Omental fat pad (tissue), 4 donors: ENCODE results near the gene ABCB10. TPM values are rescaled to one million over a fixed set of nuclear protein-coding genes. Genes with fewer than 3 reads are reported as not detected.

Source experiments
- ATAC-seq: fragments of 150-250 bp; one replicate; pipeline ENCODE4 v1.9.1; 2016; ENCODE audit warnings: mild to moderate bottlenecking, moderate library complexity; ENCODE audit not compliant: low FRiP score
- DNase-seq: peaks from one replicate; pipeline ENCODE4 v3.0.0-alpha.2; 2019; ENCODE audit warnings: low spot score
- total RNA-seq, 4 donors: library from RNA; depleted of rRNA; stranded (reverse); fragments of >200 nt; gene quantifications; one replicate each; pipeline ENCODE4 v1.1.0, GENCODE V29; 2016
- TF ChIP-seq, protein P1 (sequence below), 3 donors: fragments of 450-650 bp; IDR thresholded peaks; one replicate each; pipeline ENCODE4 v1.5.1; 2016 to 2017; ENCODE audit warnings: antibody characterized with exemption in 3 of 3, mild to moderate bottlenecking in 3 of 3, moderate library complexity in 2 of 3

The ABCB10 gene
- total RNA-seq, 4 donors from 2014 or later: 10.1 to 17.8 (median 14.3) TPM

DNA sequence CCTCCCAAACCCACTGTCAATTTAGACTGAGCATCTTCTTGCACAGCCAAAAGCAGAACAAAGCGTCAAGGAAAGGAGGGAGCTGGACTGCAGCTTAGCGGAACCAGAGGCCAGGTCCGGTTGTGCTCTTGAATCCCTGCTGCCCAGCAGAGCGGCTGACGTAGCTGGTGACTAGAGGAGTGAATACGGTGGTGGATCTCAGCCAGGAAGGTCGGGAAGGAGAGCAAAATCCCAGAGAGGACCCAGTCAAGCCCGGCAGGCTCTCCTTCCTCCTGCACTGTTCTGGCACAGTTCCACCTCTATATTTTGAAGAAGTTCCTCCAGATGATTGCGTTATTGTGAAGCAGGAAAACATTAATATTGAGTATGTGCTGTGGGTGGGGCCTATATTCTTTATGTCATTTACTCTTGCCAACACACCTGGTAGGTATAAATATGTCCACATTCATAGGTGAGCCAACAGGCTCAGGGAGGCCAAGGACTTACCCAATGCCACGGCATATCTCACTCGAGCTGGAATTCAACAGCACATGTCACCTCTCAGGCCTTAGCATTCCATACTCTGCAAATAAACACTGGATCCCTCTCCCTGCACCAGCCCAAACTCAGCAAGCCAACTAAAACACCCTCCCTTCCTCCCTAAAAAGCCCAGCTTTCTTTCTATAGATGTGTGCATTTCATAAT lies 23.6 kb upstream of the ABCB10 start:
- no peak for DNase-seq
- TF ChIP-seq, protein P1, sequence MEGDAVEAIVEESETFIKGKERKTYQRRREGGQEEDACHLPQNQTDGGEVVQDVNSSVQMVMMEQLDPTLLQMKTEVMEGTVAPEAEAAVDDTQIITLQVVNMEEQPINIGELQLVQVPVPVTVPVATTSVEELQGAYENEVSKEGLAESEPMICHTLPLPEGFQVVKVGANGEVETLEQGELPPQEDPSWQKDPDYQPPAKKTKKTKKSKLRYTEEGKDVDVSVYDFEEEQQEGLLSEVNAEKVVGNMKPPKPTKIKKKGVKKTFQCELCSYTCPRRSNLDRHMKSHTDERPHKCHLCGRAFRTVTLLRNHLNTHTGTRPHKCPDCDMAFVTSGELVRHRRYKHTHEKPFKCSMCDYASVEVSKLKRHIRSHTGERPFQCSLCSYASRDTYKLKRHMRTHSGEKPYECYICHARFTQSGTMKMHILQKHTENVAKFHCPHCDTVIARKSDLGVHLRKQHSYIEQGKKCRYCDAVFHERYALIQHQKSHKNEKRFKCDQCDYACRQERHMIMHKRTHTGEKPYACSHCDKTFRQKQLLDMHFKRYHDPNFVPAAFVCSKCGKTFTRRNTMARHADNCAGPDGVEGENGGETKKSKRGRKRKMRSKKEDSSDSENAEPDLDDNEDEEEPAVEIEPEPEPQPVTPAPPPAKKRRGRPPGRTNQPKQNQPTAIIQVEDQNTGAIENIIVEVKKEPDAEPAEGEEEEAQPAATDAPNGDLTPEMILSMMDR (IDR thresholded peaks at IDR 0.05): no peak
- ATAC-seq: no peak

DNA sequence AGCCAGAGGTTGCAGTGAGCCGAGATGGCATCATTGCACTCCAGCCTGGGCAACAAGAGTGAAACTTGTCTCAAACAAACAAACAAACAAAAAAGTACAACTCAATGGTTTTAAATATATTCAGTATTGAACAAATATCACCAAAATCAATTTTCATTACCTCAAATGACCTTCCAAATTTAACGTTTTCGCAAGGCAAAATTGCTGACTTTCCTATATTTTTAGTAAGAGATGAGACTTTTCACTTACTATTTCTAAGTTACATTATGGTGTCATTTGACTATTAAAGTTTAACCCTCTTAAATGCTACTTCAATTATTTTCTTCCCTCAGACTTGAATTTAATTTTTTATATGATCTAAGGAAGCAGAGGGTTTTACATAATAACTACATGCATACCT lies 23.0 kb upstream of the ABCB10 start:
- no peak for ATAC-seq
- TF ChIP-seq, protein P1 (IDR thresholded peaks at IDR 0.05): no peak
- no peak for DNase-seq

DNA sequence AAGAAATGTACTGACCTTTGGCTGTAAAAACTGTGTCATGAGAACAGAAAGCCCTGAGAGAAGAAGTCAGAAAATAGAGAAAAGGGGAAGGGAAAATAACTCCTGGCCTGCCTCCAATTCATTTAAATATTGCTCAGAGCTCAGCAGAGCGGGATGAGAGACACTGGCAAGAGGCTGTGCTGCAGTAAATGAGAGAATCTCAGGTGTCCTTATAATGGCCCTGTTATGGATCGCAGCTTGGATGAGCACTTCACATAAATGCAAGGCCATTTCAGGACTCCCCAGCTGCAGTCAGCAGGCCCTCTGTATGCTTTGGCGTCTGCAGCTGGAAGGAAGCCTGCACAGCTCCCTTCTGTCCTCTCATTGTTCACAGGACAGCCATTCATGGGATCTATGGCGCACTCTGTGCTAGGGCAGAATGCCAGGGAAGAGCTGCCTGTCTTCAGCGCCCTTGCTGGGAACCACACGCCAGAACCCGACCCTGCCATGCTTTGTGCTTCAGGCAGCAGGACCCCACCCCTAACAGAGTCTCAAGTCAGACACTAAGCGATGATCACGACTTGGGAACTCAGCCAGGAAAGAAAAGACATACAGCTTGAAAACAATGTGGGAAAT lies 20.7 kb upstream of the ABCB10 start:
- DNase-seq (no peak), ATAC-seq (no peak)
- TF ChIP-seq, protein P1 (IDR thresholded peaks at IDR 0.05): no peak

DNA sequence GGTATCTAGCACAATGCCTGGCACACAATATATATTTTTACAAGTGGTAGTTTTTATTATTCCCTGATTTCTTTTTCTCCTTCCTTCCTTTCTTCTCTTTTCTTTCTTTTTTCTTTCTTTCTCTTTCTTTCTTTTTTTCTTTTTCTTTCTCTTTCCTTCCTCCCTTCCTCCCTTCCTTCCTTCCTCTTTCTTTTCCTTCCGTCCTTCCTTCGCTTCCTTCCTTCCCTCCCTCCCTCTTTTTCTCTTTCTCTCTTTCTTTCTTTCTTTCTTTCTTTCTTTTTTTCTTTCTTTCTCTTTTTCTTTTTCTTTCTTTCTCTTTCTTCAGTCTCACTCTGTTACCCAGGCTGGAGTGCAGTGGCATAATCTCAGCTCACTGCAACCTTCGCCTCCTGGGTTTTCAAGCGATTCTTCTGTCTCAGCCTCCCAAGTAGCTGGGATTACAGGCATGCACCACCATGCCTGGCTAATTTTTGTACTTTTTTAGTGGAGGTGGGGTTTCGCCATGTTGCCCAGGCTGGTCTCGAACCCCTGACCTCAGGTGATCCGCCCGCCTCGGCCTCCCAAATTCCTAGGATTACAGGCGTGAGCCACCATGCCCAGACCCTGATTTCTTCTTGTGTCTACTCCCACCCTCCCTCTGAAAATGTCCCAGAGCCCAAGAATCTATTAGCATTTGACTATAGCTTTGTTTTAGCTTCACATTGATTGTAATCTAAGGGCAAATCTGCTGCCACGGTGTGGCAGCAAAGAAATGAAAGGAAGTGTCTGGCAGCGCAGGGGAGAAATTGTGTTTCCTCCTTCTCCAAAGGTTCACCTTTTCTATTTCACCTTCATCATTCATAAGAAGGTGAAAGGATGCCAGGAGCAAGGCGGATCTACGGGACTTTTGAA lies 19.9 kb upstream of the ABCB10 start:
- DNase-seq: no peak
- ATAC-seq: no peak
- TF ChIP-seq, protein P1 (IDR thresholded peaks at IDR 0.05): no peak

DNA sequence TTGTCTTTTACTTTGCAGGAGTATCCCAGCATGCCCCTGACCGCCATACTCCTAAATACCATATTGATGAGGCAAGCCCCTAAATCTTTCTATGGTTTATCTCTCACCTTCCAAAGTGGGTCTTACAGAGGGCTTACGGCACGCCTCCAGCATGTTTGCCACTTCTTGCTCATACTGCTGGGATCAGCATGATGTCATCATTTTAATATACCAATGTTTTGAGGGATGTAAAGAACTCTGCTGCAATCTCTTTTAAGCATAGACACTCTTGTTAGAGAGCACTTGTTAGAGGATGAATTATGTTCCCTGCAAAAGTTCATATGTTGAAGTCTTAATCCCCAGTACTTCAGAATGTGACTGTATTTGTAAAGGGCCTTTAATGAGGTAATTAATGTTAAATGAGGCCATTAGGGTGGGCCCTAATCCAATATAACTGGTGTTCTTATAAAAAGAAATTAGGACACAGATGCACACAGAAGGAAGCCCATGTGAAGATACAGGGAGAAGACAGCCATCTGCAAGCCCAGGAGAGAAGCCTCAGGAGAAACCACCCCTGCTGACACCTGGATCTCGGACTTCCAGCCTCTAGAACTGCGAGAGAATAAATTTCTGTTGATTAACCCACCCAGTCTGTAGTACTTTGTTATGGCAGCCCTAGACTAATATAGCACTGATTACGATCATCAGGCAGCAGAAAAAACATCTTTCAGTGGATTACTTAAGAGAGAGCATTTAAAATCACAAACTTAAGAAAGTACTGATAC lies 16.4 kb upstream of the ABCB10 start:
- TF ChIP-seq, protein P1 (IDR thresholded peaks at IDR 0.05): no peak
- no peak for DNase-seq
- ATAC-seq: no peak

DNA sequence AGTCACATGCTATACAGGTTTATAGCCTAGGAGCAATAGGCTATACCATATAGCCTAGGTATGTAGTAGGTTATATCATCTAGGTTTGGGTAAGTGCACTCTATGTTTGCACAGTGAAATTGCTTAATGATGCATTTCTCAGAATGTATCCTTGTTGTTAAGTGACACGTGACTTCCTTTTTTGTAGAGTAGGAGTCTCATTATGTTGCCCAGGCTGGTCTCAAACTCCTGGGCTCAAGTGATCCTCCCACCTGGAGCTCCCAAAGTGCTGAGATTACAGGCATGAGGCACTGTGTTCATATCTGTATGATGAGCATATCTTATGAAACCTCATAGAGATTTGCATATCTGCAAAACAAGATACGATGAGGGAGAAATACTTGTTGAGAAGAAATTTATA lies 13.8 kb upstream of the ABCB10 start:
- DNase-seq (no peak), ATAC-seq (no peak)
- TF ChIP-seq, protein P1 (IDR thresholded peaks at IDR 0.05): no peak
